ENCODE data around the gene JUNB.

JUNB gene

GRCh38 chr19:12759686-12760085, 31.6 kb upstream of the JUNB start:
- H3K36me3 ChIP-seq: no peaks in the 10 kb centered on the region
- peaks cover 3 to 8% of the 10 kb centered on the region in 2 experiments for H3K4me1 ChIP-seq (ENCODE audit: control insufficient read depth in 1 of 2, insufficient read depth in 1 of 2, low read depth in 1 of 2, low read length in 1 of 2)
- H3K4me3 ChIP-seq (ENCODE audit: low read depth in 1 of 2, low read length in 1 of 2): no peak overlapping the region
- no peaks in the 10 kb centered on the region for H3K9me3 ChIP-seq
- no peak overlapping the region for H3K27ac ChIP-seq
- peaks cover 34% of the 10 kb centered on the region for H3K27me3 ChIP-seq
- TF ChIP-seq CTCF (IDR thresholded peaks at IDR 0.05): no peak

DNA sequence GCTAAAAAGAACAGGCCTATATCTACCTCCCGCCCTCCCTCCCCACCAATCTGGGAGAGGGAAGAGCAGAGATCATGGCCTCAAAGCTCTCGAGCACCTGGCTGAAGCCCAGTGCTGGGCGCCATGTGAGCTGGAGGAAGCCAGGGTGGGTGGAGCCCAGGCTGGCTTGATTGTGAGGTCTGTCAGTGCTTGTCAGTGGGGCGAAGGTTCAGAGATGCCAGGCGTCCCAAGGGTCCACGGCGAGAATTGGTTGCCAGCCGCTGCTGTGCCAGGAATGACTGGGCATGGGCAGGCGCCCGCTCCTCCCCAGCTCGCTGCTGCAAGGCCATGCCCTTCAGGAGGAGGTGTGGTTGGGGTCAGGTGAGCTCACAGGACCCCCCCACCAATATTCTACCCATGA, 28.2 kb upstream of the JUNB start:
- Histone ChIP-seq H3K9me3 (no peaks in the 10 kb centered on the region), H3K27me3 (peaks cover 2% of the 10 kb centered on the region), H3K27ac (no peak overlapping the region), H3K4me3 (ENCODE audit: low read depth in 1 of 2, low read length in 1 of 2) (no peak overlapping the region), H3K36me3 (no peaks in the 10 kb centered on the region), H3K4me1 (ENCODE audit: control insufficient read depth in 1 of 2, insufficient read depth in 1 of 2, low read depth in 1 of 2, low read length in 1 of 2) (no peaks in the 10 kb centered on the region)
- no peak for TF ChIP-seq CTCF (IDR thresholded peaks at IDR 0.05)

DNA sequence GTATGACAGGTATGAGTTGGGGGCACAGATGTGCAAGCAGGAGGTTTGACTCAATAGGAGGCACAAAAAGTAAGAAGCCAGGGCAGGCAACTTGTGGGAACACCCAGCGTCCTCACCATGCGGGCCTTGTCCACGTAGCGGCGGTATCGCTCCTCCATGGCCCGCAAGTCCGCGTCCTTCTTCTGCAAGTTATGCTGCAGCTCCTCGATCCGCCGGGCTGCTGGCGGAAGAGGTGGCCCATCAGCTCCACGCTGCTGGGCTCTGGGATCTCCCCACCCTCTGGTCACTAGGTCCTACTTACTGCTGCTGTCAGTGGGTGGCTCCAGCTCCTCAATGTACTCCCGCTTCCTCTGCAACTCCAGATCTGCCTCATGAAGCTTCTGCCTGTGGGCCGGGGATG, 26.6 kb upstream of the JUNB start:
- H3K4me1 ChIP-seq (ENCODE audit: control insufficient read depth in 1 of 2, insufficient read depth in 1 of 2, low read depth in 1 of 2, low read length in 1 of 2): peaks cover 0 to under 1% of the 10 kb centered on the region in 2 experiments
- TF ChIP-seq CTCF (IDR thresholded peaks at IDR 0.05): no peak
- no peaks in the 10 kb centered on the region for H3K36me3 ChIP-seq
- H3K27me3 ChIP-seq: no peaks in the 10 kb centered on the region
- H3K9me3 ChIP-seq: no peaks in the 10 kb centered on the region
- H3K4me3 ChIP-seq (ENCODE audit: low read depth in 1 of 2, low read length in 1 of 2): no peak overlapping the region
- H3K27ac ChIP-seq: no peak overlapping the region

GRCh38 chr19:12766051-12766521, 25.2 kb upstream of the JUNB start:
- Histone ChIP-seq H3K36me3 (no peaks in the 10 kb centered on the region), H3K4me3 (ENCODE audit: low read depth in 1 of 2, low read length in 1 of 2) (no peak overlapping the region), H3K27ac (peak overlapping the region; percentile 20), H3K4me1 (ENCODE audit: control insufficient read depth in 1 of 2, insufficient read depth in 1 of 2, low read depth in 1 of 2, low read length in 1 of 2) (peaks cover 0 to 7% of the 10 kb centered on the region in 2 experiments), H3K27me3 (no peaks in the 10 kb centered on the region), H3K9me3 (no peaks in the 10 kb centered on the region)
- TF ChIP-seq CTCF (IDR thresholded peaks at IDR 0.05): peak; percentile 68

GRCh38 chr19:12767150-12767549, 24.1 kb upstream of the JUNB start:
- Histone ChIP-seq H3K9me3 (no peaks in the 10 kb centered on the region), H3K36me3 (no peaks in the 10 kb centered on the region)
- no peak for TF ChIP-seq CTCF (IDR thresholded peaks at IDR 0.05)

DNA sequence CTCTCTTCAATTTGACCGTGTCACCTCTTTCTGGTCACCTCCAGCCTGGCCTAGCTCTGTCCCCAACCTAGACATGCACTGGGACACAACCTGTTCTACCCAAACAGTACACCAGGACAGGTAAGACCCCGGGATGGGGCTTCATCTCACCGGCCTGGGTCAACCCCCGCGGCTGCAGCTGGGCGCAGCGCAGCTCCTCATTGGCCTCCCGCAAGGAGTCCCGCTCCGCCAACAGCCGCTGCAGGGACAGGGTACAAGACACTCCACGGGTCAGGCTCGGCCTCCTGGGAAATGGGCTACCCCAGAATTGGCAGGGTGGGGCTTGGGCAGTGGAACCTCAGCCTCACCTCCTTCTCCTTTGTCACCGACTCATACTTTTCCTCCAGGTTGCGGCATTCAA, 23.6 kb upstream of the JUNB start:
- H3K27me3 ChIP-seq: no peaks in the 10 kb centered on the region
- H3K4me1 ChIP-seq (ENCODE audit: control insufficient read depth in 1 of 2, insufficient read depth in 1 of 2, low read depth in 1 of 2, low read length in 1 of 2): peaks cover 0 to 7% of the 10 kb centered on the region in 2 experiments
- H3K27ac ChIP-seq: no peak overlapping the region
- H3K4me3 ChIP-seq (ENCODE audit: low read depth in 1 of 2, low read length in 1 of 2): no peak overlapping the region
- no peak for TF ChIP-seq CTCF (IDR thresholded peaks at IDR 0.05)
- no peaks in the 10 kb centered on the region for H3K9me3 ChIP-seq
- H3K36me3 ChIP-seq: no peaks in the 10 kb centered on the region

More at GRCh38 chr19:12767150-12767549, 24.1 kb upstream of the JUNB start:
- peaks cover 0 to 7% of the 10 kb centered on the region in 2 experiments for H3K4me1 ChIP-seq (ENCODE audit: control insufficient read depth in 1 of 2, insufficient read depth in 1 of 2, low read depth in 1 of 2, low read length in 1 of 2)
- no peak overlapping the region for H3K27ac ChIP-seq
- no peak overlapping the region for H3K4me3 ChIP-seq (ENCODE audit: low read depth in 1 of 2, low read length in 1 of 2)
- H3K27me3 ChIP-seq: no peaks in the 10 kb centered on the region

All from neutrophil (primary cell).